HepG2 (cell line): ENCODE measurements around the gene PTPRM. TPM values are rescaled to one million over a fixed set of nuclear protein-coding genes. Genes with fewer than 3 reads are reported as not detected.
A peak's percentile ranks its signal among the peaks of the same experiment; 100 is the strongest.

Experiments used
- ATAC-seq: fragments of 200-7000 bp; cut with Tn5 transposase; 3 replicates; pipeline ENCODE4 v1.9.1; 2020; ENCODE audit warnings: mild to moderate bottlenecking, moderate library complexity
- BruUV-seq: library from RNA; stranded (reverse); fragments of 400-500 nt; replicated peaks from 2 replicates; lab custom pipeline; 2021; lab: Mats Ljungman, UMichigan
- CTCF ChIA-PET: fragments of 300-600 bp; formaldehyde crosslinking; extraction: SDS; loops from one replicate; lab custom pipeline; 2021; ENCODE audit warnings: low total read pairs, inconsistent platforms, low intra/inter-chr PET ratio; lab: Yijun Ruan, JAX
- POLR2A ChIA-PET: fragments of 350-600 bp; sonication (Branson Sonifier 250); formaldehyde crosslinking; loops from one replicate; lab custom pipeline; 2020; ENCODE audit warnings: antibody characterized with exemption, inconsistent platforms; lab: Yijun Ruan, JAX
- DNase-seq: peaks from one replicate; pipeline ENCODE4 v3.0.0-alpha.2; 2015; ENCODE audit warnings: low spot score
- FAIRE-seq: peaks from 3 replicates; lab custom pipeline; 2011; peaks lifted over from hg19 to GRCh38; lab: Jason Lieb, UNC
- H2AFZ ChIP-seq: one replicate; pipeline ENCODE4 v1.6.1; 2011; ENCODE audit warnings: low read length, inconsistent platforms
- H3K27ac ChIP-seq: fragments of 300-600 bp; 3 replicates; pipeline ENCODE4 v1.8.0; 2011; ENCODE audit warnings: mixed run types, mild to moderate bottlenecking, mixed read lengths, low read length, inconsistent platforms; ENCODE audit not compliant: insufficient read depth; ENCODE audit errors: extremely low read length
- H3K27me3 ChIP-seq, 2 experiments: fragments of 200-600 bp in 1 of 2; 2 replicates in 1 of 2; 3 replicates in 1 of 2; pipeline versions ENCODE4 v1.6.0 to v1.8.0; 2011; ENCODE audit warnings: low read length in 2 of 2, mild to moderate bottlenecking in 2 of 2, moderate library complexity in 2 of 2, inconsistent platforms in 1 of 2; ENCODE audit not compliant: insufficient read depth in 2 of 2, control insufficient read depth in 1 of 2
- H3K36me3 ChIP-seq, 2 experiments: fragments of 200-600 bp in 1 of 2; replicated peaks in 1 of 2; 2 replicates in 1 of 2; 3 replicates in 1 of 2; pipeline versions ENCODE4 v1.5.1 to v1.8.0; 2011; ENCODE audit warnings: low read length in 2 of 2, inconsistent platforms in 1 of 2; ENCODE audit not compliant: insufficient read depth in 2 of 2, control insufficient read depth in 1 of 2
- H3K4me1 ChIP-seq: 2 replicates; pipeline ENCODE4 v1.5.1; 2012; ENCODE audit warnings: low read length, inconsistent platforms; ENCODE audit not compliant: insufficient read depth
- H3K4me2 ChIP-seq: 2 replicates; pipeline ENCODE4 v1.6.0; 2011; ENCODE audit warnings: low read depth, low read length, inconsistent platforms
- H3K4me3 ChIP-seq, 3 experiments: fragments of 200-600 bp in 1 of 3; sonication (generic), shearing (Covaris generic) in 1 of 3; replicated peaks in 1 of 3; 2 replicates each; pipeline ENCODE4 v1.5.1; 2011 to 2016; ENCODE audit warnings: low read length in 3 of 3, inconsistent platforms in 2 of 3, low read depth in 2 of 3, mild to moderate bottlenecking in 2 of 3, control low read depth in 1 of 3, mixed read lengths in 1 of 3; ENCODE audit not compliant: insufficient read depth in 1 of 3
- H3K79me2 ChIP-seq: one replicate; pipeline ENCODE4 v1.6.1; 2011; ENCODE audit warnings: low read length, inconsistent platforms; ENCODE audit not compliant: insufficient read depth
- H3K9ac ChIP-seq: 2 replicates; pipeline ENCODE4 v1.6.0; 2011; ENCODE audit warnings: mild to moderate bottlenecking, low read depth, low read length, inconsistent platforms; ENCODE audit not compliant: insufficient read depth
- H3K9me3 ChIP-seq: 2 replicates; pipeline ENCODE4 v1.5.1; 2012; ENCODE audit warnings: mild to moderate bottlenecking, low read length
- H4K20me1 ChIP-seq: 2 replicates; pipeline ENCODE4 v1.6.0; 2011; ENCODE audit warnings: inconsistent platforms, mild to moderate bottlenecking, low read length, moderate library complexity; ENCODE audit not compliant: insufficient read depth
- CEBPB ChIP-seq: IDR thresholded peaks from 2 replicates; pipeline ENCODE4 v1.6.1; 2011; ENCODE audit warnings: low read depth, low read length, improper control_type of control experiment, borderline replicate concordance
- CEBPG ChIP-seq: IDR thresholded peaks from 2 replicates; pipeline ENCODE4 v1.6.1; 2016
- DNMT1 ChIP-seq: sonication (generic); formaldehyde crosslinking; IDR thresholded peaks from 2 replicates; pipeline ENCODE4 v1.5.1; 2020; ENCODE audit warnings: mild to moderate bottlenecking, missing genetic modification reagents
- MAFF ChIP-seq: IDR thresholded peaks from 2 replicates; pipeline ENCODE4 v1.6.1; 2011; ENCODE audit warnings: low read depth, low read length, improper control_type of control experiment
- MAFK ChIP-seq, 2 experiments: IDR thresholded peaks in 1 of 2; conservative IDR thresholded peaks in 1 of 2; 2 replicates each; pipeline ENCODE4 v1.6.1; 2011; ENCODE audit warnings: improper control_type of control experiment in 2 of 2, low read length in 2 of 2
- NFKB2 ChIP-seq: sonication (generic); formaldehyde crosslinking; IDR thresholded peaks from 2 replicates; pipeline ENCODE4 v1.4.0; 2020; ENCODE audit warnings: missing genetic modification reagents, borderline replicate concordance
- WGBS: methylation state at CpG from one replicate; pipeline ENCODE4 v1.1.6; 2017; ENCODE audit warnings: low lambda C conversion rate; 5-methylcytosine and 5-hydroxymethylcytosine counted together
- in situ Hi-C: cut with HindIII; loops from 2 replicates; pipeline ENCODE4 v1.10.0; 2017; ENCODE audit warnings: low pct_unique_long_range_greater_than_20kb; ENCODE audit not compliant: extremely low pct_ligation_motif_present
- intact Hi-C: fragments of 100-400 bp; cut with micrococcal nuclease; formaldehyde crosslinking; loops from one replicate; pipeline ENCODE4 v1.10.0; 2022; ENCODE audit not compliant: unreplicated experiment
- polyA plus RNA-seq, 8 experiments: library from polyadenylated mRNA; depleted of rRNA in 3 of 8; stranded (reverse) in 7 of 8; unstranded in 1 of 8; fragments of >200 nt; fragmentation: Illumina TruSeq in 4 of 8; extraction: Trizol in 4 of 8; gene quantifications; 2 replicates each; pipeline versions ENCODE4 v1.2.1 to v1.2.3, GENCODE V29; 2011 to 2016; ENCODE audit warnings: low read depth in 4 of 8, missing spikeins in 1 of 8, mixed read lengths in 1 of 8; ENCODE audit not compliant: insufficient read depth in 1 of 8
- total RNA-seq, 5 experiments: library from RNA; depleted of rRNA; stranded (reverse); fragments of >200 nt; fragmentation: Illumina TruSeq; extraction: Trizol; gene quantifications; 2 replicates each; pipeline ENCODE4 v1.2.3, GENCODE V29; 2016; ENCODE audit warnings: low read depth in 1 of 5
- TF ChIP-seq, protein P1 (sequence below): sonication (generic); formaldehyde crosslinking; IDR thresholded peaks from 2 replicates; pipeline ENCODE4 v1.4.0; 2020; ENCODE audit warnings: missing genetic modification reagents, borderline replicate concordance

The PTPRM gene
- total and polyA plus RNA-seq, 2 of the 13 experiments (the other 11 are each of a cell fraction or from before 2014, with no cell fraction given): 12.6 to 108 TPM

DNA sequence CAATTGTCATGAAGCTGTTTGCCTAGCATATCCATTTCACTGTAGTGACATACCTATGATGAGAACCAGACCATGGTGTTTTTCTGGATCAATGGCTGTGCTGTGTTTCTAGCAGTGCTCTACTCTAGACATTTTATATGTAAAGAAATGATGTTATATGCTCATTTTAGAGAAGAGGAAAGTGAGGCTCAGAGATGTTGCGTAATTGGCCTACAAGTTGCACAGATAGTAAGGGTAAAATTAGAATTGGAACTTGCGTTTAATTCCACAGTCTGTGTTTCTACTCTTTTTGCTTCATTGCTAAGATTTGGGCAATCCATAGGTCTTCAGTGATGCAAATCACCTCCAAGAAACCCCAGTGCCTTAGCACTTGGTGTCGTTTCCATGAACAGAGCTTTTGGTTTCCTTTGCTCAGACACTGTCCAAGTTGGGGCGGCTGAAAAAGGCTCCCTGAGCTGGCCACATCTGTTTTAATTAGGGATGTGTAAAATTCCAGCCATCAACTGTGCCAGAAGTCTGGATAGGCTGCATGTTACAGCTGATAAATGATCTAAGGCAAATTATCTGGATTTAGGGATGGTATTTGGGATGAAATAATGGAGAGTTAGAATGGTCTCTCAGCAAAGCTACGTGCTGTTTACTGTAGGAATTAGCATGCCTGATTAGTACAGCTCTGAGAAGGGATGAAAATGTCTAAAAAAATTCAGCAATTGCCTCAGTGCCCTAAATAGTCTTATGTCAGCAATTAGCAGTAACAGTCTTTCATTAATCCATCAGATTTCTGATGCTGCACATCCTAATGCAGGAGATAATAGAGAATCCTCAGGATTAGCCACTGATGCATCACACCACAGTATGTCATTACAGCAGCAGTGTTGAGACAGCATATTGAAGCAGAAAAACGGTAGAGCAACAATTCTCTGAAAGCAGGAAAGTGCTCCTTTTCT is 65.3 kb downstream of the PTPRM start:
- no peak overlapping the region for H3K4me2 ChIP-seq
- H3K9ac ChIP-seq: no peak overlapping the region
- no peak for ATAC-seq
- peaks cover 29% of the 10 kb centered on the region for H3K4me1 ChIP-seq
- DNase-seq: no peak
- no TSS peak for BruUV-seq
- intact Hi-C loops: no loop called here
- no peaks in the 10 kb centered on the region for H3K36me3 ChIP-seq
- H3K9me3 ChIP-seq: no peaks in the 10 kb centered on the region
- H3K27ac ChIP-seq: no peak overlapping the region
- peaks cover 11% of the 10 kb centered on the region for H3K79me2 ChIP-seq
- FAIRE-seq: no peak
- no peak overlapping the region for H2AFZ ChIP-seq
- H3K4me3 ChIP-seq: no peak overlapping the region
- TF ChIP-seq NFKB2 (CRISPR knock-in tag) (no peak), MAFK (conservative IDR thresholded peaks at IDR 0.05 in 1 of 2, IDR thresholded peaks at IDR 0.05 in 1 of 2; ENCODE audit: low read length in 2 of 2) (peak; percentile 30 to 76; a peak in 3 of 4 replicates), CEBPB (peak; percentile 72), CEBPG (CRISPR knock-in tag) (peak; percentile 21; the same call in 1 of the 2 replicates), MAFF (0 out of 2 replicates have a peak, but pooled peaks have one; percentile 48), DNMT1 (CRISPR knock-in tag) (no peak)
- TF ChIP-seq, protein P1, sequence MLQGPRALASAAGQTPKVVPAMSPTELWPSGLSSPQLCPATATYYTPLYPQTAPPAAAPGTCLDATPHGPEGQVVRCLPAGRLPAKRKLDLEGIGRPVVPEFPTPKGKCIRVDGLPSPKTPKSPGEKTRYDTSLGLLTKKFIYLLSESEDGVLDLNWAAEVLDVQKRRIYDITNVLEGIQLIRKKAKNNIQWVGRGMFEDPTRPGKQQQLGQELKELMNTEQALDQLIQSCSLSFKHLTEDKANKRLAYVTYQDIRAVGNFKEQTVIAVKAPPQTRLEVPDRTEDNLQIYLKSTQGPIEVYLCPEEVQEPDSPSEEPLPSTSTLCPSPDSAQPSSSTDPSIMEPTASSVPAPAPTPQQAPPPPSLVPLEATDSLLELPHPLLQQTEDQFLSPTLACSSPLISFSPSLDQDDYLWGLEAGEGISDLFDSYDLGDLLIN: no peak
- TF ChIP-seq, all 625 proteins: peak for 4
- in situ Hi-C loops: no loop called here
- Histone ChIP-seq H3K27me3 (no peaks in the 10 kb centered on the region), H4K20me1 (no peaks in the 10 kb centered on the region)
- ChIA-PET CTCF (no interaction called here), POLR2A (no interaction called here)
- WGBS: 92% methylated on average over 6 of the region's 6 CpGs
